ENCODE measurements around the gene RAB40C.

GRCh38 chr16:609316-609715, 19.4 kb downstream of the RAB40C start:
- TF ChIP-seq EZH2 (IDR thresholded peaks at IDR 0.05) (no peak), POLR2AphosphoS5 (IDR thresholded peaks at IDR 0.05; ENCODE audit: borderline replicate concordance, low read depth, low read length) (no peak)
